Transverse colon (tissue), 4 donors: ENCODE measurements around the gene RASSF6. TPM values are rescaled to one million over a fixed set of nuclear protein-coding genes. Genes with fewer than 3 reads are reported as not detected.
A peak's percentile ranks its signal among the peaks of the same experiment; 100 is the strongest.
"Not testable (repeated sequence)": the region's sequence is repeated elsewhere in the genome, so short reads cannot be mapped to it uniquely, and the experiment has no call there.

Source experiments
- DNase-seq: peaks from one replicate; pipeline ENCODE4 v3.0.0-alpha.2; 2019
- H3K27ac ChIP-seq, 4 donors: fragments of 200-600 bp; sonication (generic); 2 replicates each; pipeline ENCODE4 v1.5.1; 2016 to 2018; ENCODE audit warnings: inconsistent platforms in 4 of 4
- H3K27me3 ChIP-seq: fragments of 200-600 bp; sonication (generic); 2 replicates; pipeline ENCODE4 v1.5.1; 2017; ENCODE audit warnings: inconsistent platforms
- H3K36me3 ChIP-seq, 4 donors: fragments of 200-600 bp; sonication (generic); 2 replicates each; pipeline ENCODE4 v1.5.1; 2017 to 2019; ENCODE audit warnings: inconsistent platforms in 4 of 4
- H3K4me1 ChIP-seq, 4 donors: fragments of 200-600 bp; sonication (generic); 2 replicates each; pipeline ENCODE4 v1.5.1; 2017 to 2020; ENCODE audit warnings: inconsistent platforms in 4 of 4
- H3K4me3 ChIP-seq, 4 donors: fragments of 200-600 bp; sonication (generic); 1 replicate in 1 of 4; 2 replicates in 3 of 4; pipeline versions ENCODE4 v1.5.1 to v1.6.1; 2017 to 2019; ENCODE audit warnings: inconsistent platforms in 4 of 4
- H3K9me3 ChIP-seq, 2 donors: fragments of 200-600 bp; sonication (generic); 2 replicates each; pipeline ENCODE4 v1.5.1; 2017 to 2019; ENCODE audit warnings: inconsistent platforms in 2 of 2
- CTCF ChIP-seq, 5 experiments: fragments of 200-600 bp in 3 of 5; fragments of 450-650 bp in 2 of 5; sonication (generic) in 3 of 5; IDR thresholded peaks; 1 replicate in 2 of 5; 2 replicates in 3 of 5; pipeline ENCODE4 v1.5.1; 2016 to 2017; ENCODE audit warnings: antibody characterized with exemption in 5 of 5, inconsistent platforms in 3 of 5, mild to moderate bottlenecking in 2 of 5, moderate library complexity in 1 of 5
- EP300 ChIP-seq: sonication (generic); formaldehyde crosslinking; IDR thresholded peaks from one replicate; pipeline ENCODE4 v1.6.1; 2017; ENCODE audit warnings: antibody characterized with exemption, low read depth
- POLR2A ChIP-seq: fragments of 450-650 bp; IDR thresholded peaks from one replicate; pipeline ENCODE4 v1.6.1; 2016; ENCODE audit warnings: antibody characterized with exemption, mild to moderate bottlenecking, moderate library complexity
- POLR2AphosphoS5 ChIP-seq, 3 donors: sonication (generic); formaldehyde crosslinking; IDR thresholded peaks; one replicate each; pipeline ENCODE4 v1.6.1; 2016; ENCODE audit warnings: antibody characterized with exemption in 3 of 3
- WGBS, 2 donors: methylation state at CpG; one replicate each; pipeline ENCODE4 v1.1.5; 2018; ENCODE audit warnings: low coverage in 1 of 2; 5-methylcytosine and 5-hydroxymethylcytosine counted together
- in situ Hi-C, 4 donors: fragments of 200-750 bp; cut with MboI; loops; one replicate each; pipeline versions ENCODE4 v1.15.0 to v1.15.1; 2017; ENCODE audit warnings: low sequenced_read_pairs in 3 of 4, low pct_ligation_motif_present in 1 of 4, low pct_unique_long_range_greater_than_20kb in 1 of 4
- intact Hi-C: fragments of 100-400 bp; cut with DNase I; formaldehyde crosslinking; loops from one replicate; pipeline ENCODE4 v1.15.1; 2023; ENCODE audit warnings: low total_unique reads
- total RNA-seq, 4 donors: library from RNA; depleted of rRNA; stranded (reverse); fragments of >200 nt; gene quantifications; one replicate each; pipeline ENCODE4 v1.1.0, GENCODE V29; 2016

RASSF6 gene
- total RNA-seq, 4 donors from 2014 or later = 30.7 to 49.4 (median 41.1) TPM

- Histone ChIP-seq H3K36me3 (no peaks in the 10 kb centered on the region), H3K4me3 (no peak overlapping the region), H3K27me3 (no peaks in the 10 kb centered on the region), H3K4me1 (peaks cover 20 to 66% (median 41%) of the 10 kb centered on the region in 4 donors), H3K27ac (peak overlapping the region in 2 of 4 donors; percentile 19 to 47), H3K9me3 (no peaks in the 10 kb centered on the region)
- intact Hi-C loops = no loop called here
- TF ChIP-seq EP300 (no peak), POLR2AphosphoS5 (IDR thresholded peaks at IDR 0.05) (no peak), CTCF (IDR thresholded peaks at IDR 0.05) (no peak), POLR2A (no peak)
- in situ Hi-C loops = no loop called here
- no peak for DNase-seq
Measured at GRCh38 chr4:73600954-73601353, 19.3 kb downstream of the RASSF6 start.

- no peaks in the 10 kb centered on the region for H3K36me3 ChIP-seq
- H3K27me3 ChIP-seq = no peaks in the 10 kb centered on the region
- WGBS, 2 donors = 35 to 40% methylated on average over 1 to 4 of the region's 4 CpGs
- peaks cover 20 to 48% (median 29%) of the 10 kb centered on the region in 4 donors for H3K4me1 ChIP-seq
- TF ChIP-seq CTCF (IDR thresholded peaks at IDR 0.05) (no peak), POLR2A (no peak), EP300 (no peak), POLR2AphosphoS5 (IDR thresholded peaks at IDR 0.05) (peak in 1 of 3 donors; percentile 73)
- H3K4me3 ChIP-seq = no peak overlapping the region
- in situ Hi-C loops = no loop called here
- intact Hi-C loops = no loop called here
- DNase-seq = peak; percentile 80
- H3K9me3 ChIP-seq = no peaks in the 10 kb centered on the region
- H3K27ac ChIP-seq = peak overlapping the region; percentile 64 to 77 (median 75)
Measured at GRCh38 chr4:73599182-73599581, 21.1 kb downstream of the RASSF6 start.

- H3K9me3 ChIP-seq = no peaks in the 10 kb centered on the region
- H3K36me3 ChIP-seq = no peaks in the 10 kb centered on the region
- intact Hi-C loops (no loop called here), in situ Hi-C loops (no loop called here)
- H3K4me1 ChIP-seq = peaks cover 12 to 33% (median 16%) of the 10 kb centered on the region in 4 donors
- no peak overlapping the region for H3K27ac ChIP-seq
- TF ChIP-seq CTCF (IDR thresholded peaks at IDR 0.05) (no peak), POLR2A (no peak), EP300 (no peak), POLR2AphosphoS5 (IDR thresholded peaks at IDR 0.05) (no peak)
- no peaks in the 10 kb centered on the region for H3K27me3 ChIP-seq
- no peak overlapping the region for H3K4me3 ChIP-seq
- DNase-seq = no peak
Measured at GRCh38 chr4:73597594-73597993, 22.6 kb downstream of the RASSF6 start.

GRCh38 chr4:73597183-73597582 is 23.1 kb downstream of the RASSF6 start:
- H3K27ac ChIP-seq, H3K4me3 ChIP-seq, H3K27me3 ChIP-seq, H3K9me3 ChIP-seq, in situ Hi-C loops, intact Hi-C loops, H3K36me3 ChIP-seq, DNase-seq: not testable (repeated sequence)
- peaks cover 11 to 29% (median 15%) of the 10 kb centered on the region in 4 donors for H3K4me1 ChIP-seq

- 35 to 37% methylated on average over 4 of the region's 4 CpGs for WGBS, 2 donors
- peaks cover 11 to 23% (median 14%) of the 10 kb centered on the region in 4 donors for H3K4me1 ChIP-seq
- intact Hi-C loops = no loop called here
- H3K4me3 ChIP-seq = no peak overlapping the region
- H3K27me3 ChIP-seq = no peaks in the 10 kb centered on the region
- H3K27ac ChIP-seq = no peak overlapping the region
- in situ Hi-C loops = no loop called here
- H3K9me3 ChIP-seq = no peaks in the 10 kb centered on the region
- no peak for TF ChIP-seq POLR2A
- no peak for TF ChIP-seq EP300
- TF ChIP-seq CTCF (IDR thresholded peaks at IDR 0.05) = no peak
- TF ChIP-seq POLR2AphosphoS5 (IDR thresholded peaks at IDR 0.05) = no peak
- DNase-seq = no peak
- H3K36me3 ChIP-seq = no peaks in the 10 kb centered on the region
Measured at GRCh38 chr4:73596001-73596400, 24.2 kb downstream of the RASSF6 start.
